CD4-positive, alpha-beta T cell treated with Interleukin-15 for 4 hours (primary cell): ENCODE results near the gene RASEF.
"Not testable (repeated sequence)": the region's sequence is repeated elsewhere in the genome, so short reads cannot be mapped to it uniquely, and the experiment has no call there.

Source experiments
- DNase-seq: peaks from one replicate; pipeline ENCODE4 v3.0.0-alpha.2; 2020; ENCODE audit warnings: low spot score

The RASEF gene

DNA sequence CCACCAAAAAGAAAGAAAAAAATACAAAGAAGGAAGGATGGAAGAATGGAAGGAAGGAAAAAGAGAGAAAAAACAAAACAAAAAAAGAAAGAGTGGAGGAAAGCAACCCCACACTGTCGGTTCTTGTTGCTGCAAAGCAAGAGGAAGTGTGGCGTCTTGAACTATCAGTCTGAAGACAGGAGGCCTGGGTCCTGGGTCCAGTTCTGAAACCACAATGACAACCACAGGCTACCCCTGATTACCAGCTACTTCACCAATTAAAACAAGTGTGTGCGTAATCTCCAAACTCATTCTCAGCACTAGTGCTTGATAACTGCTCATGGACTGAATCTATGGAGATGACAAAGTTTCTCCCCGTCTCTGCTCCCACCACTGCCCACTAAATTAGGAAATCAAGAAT is 93.7 kb downstream of the RASEF start:
- no peak for DNase-seq

- no peak for DNase-seq
These were observed 94.1 kb downstream of the RASEF start for GRCh38 chr9:82968816-82969215.

DNA sequence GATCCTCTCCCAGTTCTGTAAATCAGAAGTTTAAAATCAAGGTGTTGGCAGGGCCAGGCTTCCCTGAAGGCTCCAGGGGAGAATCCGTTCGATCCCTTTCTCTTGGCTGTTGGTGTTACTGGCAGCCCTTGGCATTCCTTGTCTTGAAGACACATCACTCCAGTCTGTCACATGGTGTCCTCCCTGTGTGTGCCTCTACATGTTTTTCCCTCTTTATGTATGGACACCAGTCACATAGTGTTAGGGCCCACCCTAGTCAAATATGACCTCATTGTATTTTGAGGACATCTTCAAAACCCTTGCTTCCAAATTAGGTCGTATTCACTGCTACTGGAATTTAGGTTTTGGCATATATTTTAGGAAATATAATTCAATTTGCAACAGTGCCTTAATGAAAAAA is 94.6 kb downstream of the RASEF start:
- no peak for DNase-seq

GRCh38 chr9:82961504-82962125 is 101.3 kb downstream of the RASEF start:
- peak; percentile 3 for DNase-seq

GRCh38 chr9:82957529-82958379 is 105.2 kb downstream of the RASEF start:
- no peak for DNase-seq

- no peak for DNase-seq
These were observed 113.7 kb downstream of the RASEF start for GRCh38 chr9:82949203-82949602.

- no peak for DNase-seq
These were observed 122.6 kb downstream of the RASEF start for GRCh38 chr9:82940376-82940775.

- DNase-seq: no peak
These were observed 123.5 kb downstream of the RASEF start for GRCh38 chr9:82939451-82939850.

- DNase-seq: no peak
These were observed 124.3 kb downstream of the RASEF start for GRCh38 chr9:82938426-82939218.

DNA sequence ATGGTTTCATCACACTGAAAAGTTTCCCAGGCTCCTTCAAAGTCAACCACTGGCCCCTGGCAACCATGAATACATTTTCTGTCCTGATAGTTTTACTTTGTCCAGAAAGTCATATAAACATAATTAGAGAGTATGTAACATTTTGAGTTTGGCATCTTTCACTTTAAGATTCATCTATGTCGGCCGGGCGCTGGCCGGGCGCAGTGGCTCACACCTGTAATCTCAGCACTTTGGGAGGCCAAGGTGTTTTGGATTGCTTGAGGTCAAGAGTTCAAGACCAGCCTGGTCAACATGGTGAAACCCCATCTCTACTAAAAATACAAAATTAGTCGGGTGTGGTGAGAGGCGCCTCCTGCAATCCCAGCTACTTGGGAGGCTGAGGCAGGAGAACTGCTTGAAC is 126.4 kb downstream of the RASEF start:
- DNase-seq: not testable (repeated sequence)

DNA sequence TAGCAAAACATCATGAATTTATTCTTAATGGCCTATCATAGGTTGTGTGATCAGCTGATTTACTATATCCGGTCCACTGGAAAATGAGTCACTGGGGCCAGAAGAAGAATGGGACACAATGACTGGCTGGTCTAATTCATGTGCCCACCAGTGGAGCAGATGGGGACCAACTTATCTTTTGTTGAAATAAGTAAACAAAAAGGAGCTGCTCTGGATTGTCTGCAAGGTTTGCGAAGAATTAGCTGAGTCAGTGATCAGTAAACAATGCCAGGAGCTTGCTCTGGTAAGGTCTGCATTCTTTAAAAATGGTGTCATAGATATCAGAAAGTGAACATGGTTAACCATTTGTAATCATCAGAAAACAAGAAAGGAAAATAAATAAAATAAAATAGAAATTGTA is 128.0 kb downstream of the RASEF start:
- no peak for DNase-seq

DNA sequence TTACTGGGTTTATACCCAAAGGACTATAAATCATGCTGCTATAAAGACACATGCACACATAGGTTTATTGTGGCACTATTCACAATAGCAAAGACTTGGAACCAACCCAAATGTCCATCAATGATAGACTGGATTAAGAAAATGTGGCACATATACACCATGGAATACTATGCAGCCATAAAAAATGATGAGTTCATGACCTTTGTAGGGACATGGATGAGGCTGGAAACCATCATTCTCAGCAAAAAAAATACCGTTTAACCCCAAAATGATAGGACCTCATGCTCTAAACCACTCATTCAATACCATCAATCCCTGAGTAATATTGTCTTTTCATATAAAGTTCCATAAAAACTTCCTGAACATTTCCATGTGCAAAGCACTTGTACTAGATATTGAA is 128.9 kb downstream of the RASEF start:
- not testable (repeated sequence) for DNase-seq

- no peak for DNase-seq
These were observed 132.8 kb downstream of the RASEF start for GRCh38 chr9:82930116-82930515.
